ENCODE measurements around the gene SMAD2. TPM values are rescaled to one million over a fixed set of nuclear protein-coding genes. Genes with fewer than 3 reads are reported as not detected.

SMAD2 gene
- total RNA-seq, 2 donors from 2014 or later, result 108 to 114 TPM

- H3K36me3 Mint-ChIP-seq (ENCODE audit: low read depth), result no peaks in the 10 kb centered on the region
- H3K27me3 Mint-ChIP-seq, result peaks cover 4% of the 10 kb centered on the region
- H3K9me3 ChIP-seq (ENCODE audit: control insufficient read depth, low read length, poor library complexity, severe bottlenecking), result no peaks in the 10 kb centered on the region
- H3K27ac Mint-ChIP-seq, result no peak overlapping the region
- DNase-seq (no peak), ATAC-seq (no peak)
- peaks cover 7% of the 10 kb centered on the region for H3K4me1 Mint-ChIP-seq
- no peak overlapping the region for H3K4me3 Mint-ChIP-seq
Observed at GRCh38 chr18:47950511-47950910, 20.1 kb upstream of the SMAD2 start.

DNA sequence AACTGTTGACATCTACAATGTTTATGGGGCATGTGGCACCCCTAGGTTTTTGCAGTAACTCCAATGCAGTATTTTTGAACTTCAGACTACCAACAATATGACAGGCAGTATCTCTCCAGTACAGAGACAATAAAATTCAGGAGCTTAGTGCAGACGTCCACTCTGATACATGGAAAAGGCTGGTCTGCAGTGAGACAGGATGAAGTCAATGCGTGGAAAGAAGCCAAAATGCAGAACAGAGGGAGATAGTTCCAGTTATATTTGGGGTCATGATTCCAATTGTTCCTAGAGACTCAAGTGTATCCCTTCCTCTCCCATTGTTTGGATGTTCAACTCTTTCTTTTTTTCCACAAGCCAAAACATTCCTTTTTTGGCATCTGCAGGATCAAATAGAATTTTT lies 18.7 kb upstream of the SMAD2 start:
- DNase-seq (no peak), ATAC-seq (no peak)
- Mint-ChIP-seq H3K4me1 (peaks cover 7% of the 10 kb centered on the region), H3K36me3 (ENCODE audit: low read depth) (no peaks in the 10 kb centered on the region), H3K4me3 (no peak overlapping the region), H3K27me3 (peaks cover 4% of the 10 kb centered on the region), H3K27ac (no peak overlapping the region)
- no peaks in the 10 kb centered on the region for H3K9me3 ChIP-seq (ENCODE audit: control insufficient read depth, low read length, poor library complexity, severe bottlenecking)

DNA sequence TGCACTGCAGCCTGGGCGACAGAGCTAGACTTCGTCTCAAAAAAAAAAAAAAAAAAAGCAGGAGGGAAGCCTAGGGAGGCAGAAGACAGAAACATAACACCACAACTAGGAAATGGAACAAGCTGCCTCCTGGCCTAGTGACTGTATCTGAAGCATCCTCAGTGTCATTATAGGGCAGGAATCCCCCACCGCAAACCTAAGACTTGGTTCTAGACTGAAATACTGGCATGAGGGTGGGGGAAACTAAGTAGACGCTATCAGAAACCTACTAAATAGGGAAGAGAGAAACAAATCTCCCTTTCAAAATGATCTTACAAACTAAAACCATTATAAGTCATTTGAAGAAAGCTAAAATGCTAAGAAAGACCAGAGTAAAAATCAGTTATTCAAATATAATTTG lies 16.4 kb upstream of the SMAD2 start:
- Mint-ChIP-seq H3K36me3 (ENCODE audit: low read depth) (peaks cover 2% of the 10 kb centered on the region), H3K4me1 (peaks cover under 1% of the 10 kb centered on the region), H3K4me3 (no peak overlapping the region), H3K27ac (no peak overlapping the region), H3K27me3 (peaks cover 12% of the 10 kb centered on the region)
- no peak for DNase-seq
- no peak for ATAC-seq
- no peaks in the 10 kb centered on the region for H3K9me3 ChIP-seq (ENCODE audit: control insufficient read depth, low read length, poor library complexity, severe bottlenecking)

- Mint-ChIP-seq H3K4me3 (no peak overlapping the region), H3K4me1 (no peaks in the 10 kb centered on the region), H3K36me3 (ENCODE audit: low read depth) (peaks cover 2% of the 10 kb centered on the region), H3K27me3 (peaks cover 12% of the 10 kb centered on the region), H3K27ac (no peak overlapping the region)
- DNase-seq, result no peak
- H3K9me3 ChIP-seq (ENCODE audit: control insufficient read depth, low read length, poor library complexity, severe bottlenecking), result no peaks in the 10 kb centered on the region
- no peak for ATAC-seq
Observed at GRCh38 chr18:47944972-47945852, 14.8 kb upstream of the SMAD2 start.

GRCh38 chr18:47936952-47937351 lies 6.5 kb upstream of the SMAD2 start:
- DNase-seq, result no peak
- peaks cover 2% of the 10 kb centered on the region for H3K36me3 Mint-ChIP-seq (ENCODE audit: low read depth)
- H3K4me3 Mint-ChIP-seq, result no peak overlapping the region
- H3K27me3 Mint-ChIP-seq, result no peaks in the 10 kb centered on the region
- no peak for ATAC-seq
- peak overlapping the region; percentile 29 for H3K27ac Mint-ChIP-seq
- H3K9me3 ChIP-seq (ENCODE audit: control insufficient read depth, low read length, poor library complexity, severe bottlenecking), result no peaks in the 10 kb centered on the region
- H3K4me1 Mint-ChIP-seq, result peaks cover 14% of the 10 kb centered on the region

- Mint-ChIP-seq H3K4me3 (no peak overlapping the region), H3K36me3 (ENCODE audit: low read depth) (peaks cover 2% of the 10 kb centered on the region), H3K27ac (no peak overlapping the region), H3K4me1 (peaks cover 19% of the 10 kb centered on the region), H3K27me3 (no peaks in the 10 kb centered on the region)
- no peaks in the 10 kb centered on the region for H3K9me3 ChIP-seq (ENCODE audit: control insufficient read depth, low read length, poor library complexity, severe bottlenecking)
- no peak for ATAC-seq
- no peak for DNase-seq
Observed at GRCh38 chr18:47935321-47936055, 5.0 kb upstream of the SMAD2 start.

DNA sequence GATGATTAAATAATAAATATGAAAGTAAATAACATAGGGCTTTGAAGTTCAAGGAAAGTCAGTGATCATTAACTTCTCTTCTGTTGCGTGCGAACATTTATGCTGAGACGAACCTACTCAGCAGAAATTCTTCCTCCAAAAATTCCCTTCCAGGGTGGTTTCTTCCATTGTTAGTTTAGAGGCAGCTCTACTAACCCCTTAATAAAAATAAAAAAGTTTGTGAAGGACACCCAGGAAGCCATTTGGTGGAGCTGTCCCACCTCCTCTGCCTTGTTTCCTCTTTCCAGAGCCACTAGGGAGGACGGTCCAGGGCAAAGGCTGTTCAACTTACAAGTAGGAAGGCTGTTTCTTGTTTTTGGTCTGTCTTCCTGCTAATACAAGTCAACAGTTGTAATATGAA lies 2.1 kb upstream of the SMAD2 start:
- Mint-ChIP-seq H3K27me3 (no peaks in the 10 kb centered on the region), H3K36me3 (ENCODE audit: low read depth) (peaks cover 2% of the 10 kb centered on the region), H3K4me3 (no peak overlapping the region), H3K4me1 (peaks cover 38% of the 10 kb centered on the region), H3K27ac (peak overlapping the region; percentile 93)
- no peaks in the 10 kb centered on the region for H3K9me3 ChIP-seq (ENCODE audit: control insufficient read depth, low read length, poor library complexity, severe bottlenecking)
- ATAC-seq (no peak), DNase-seq (no peak)

GRCh38 chr18:47932190-47932589 lies 1.7 kb upstream of the SMAD2 start:
- DNase-seq, result no peak
- no peaks in the 10 kb centered on the region for H3K9me3 ChIP-seq (ENCODE audit: control insufficient read depth, low read length, poor library complexity, severe bottlenecking)
- no peaks in the 10 kb centered on the region for H3K27me3 Mint-ChIP-seq
- peaks cover 39% of the 10 kb centered on the region for H3K4me1 Mint-ChIP-seq
- H3K27ac Mint-ChIP-seq, result peak overlapping the region; percentile 93
- no peak for ATAC-seq
- H3K36me3 Mint-ChIP-seq (ENCODE audit: low read depth), result peaks cover 2% of the 10 kb centered on the region
- peak overlapping the region; percentile 82 for H3K4me3 Mint-ChIP-seq

GRCh38 chr18:47931718-47932103 lies 1.3 kb upstream of the SMAD2 start:
- peak; percentile 4 for ATAC-seq

DNA sequence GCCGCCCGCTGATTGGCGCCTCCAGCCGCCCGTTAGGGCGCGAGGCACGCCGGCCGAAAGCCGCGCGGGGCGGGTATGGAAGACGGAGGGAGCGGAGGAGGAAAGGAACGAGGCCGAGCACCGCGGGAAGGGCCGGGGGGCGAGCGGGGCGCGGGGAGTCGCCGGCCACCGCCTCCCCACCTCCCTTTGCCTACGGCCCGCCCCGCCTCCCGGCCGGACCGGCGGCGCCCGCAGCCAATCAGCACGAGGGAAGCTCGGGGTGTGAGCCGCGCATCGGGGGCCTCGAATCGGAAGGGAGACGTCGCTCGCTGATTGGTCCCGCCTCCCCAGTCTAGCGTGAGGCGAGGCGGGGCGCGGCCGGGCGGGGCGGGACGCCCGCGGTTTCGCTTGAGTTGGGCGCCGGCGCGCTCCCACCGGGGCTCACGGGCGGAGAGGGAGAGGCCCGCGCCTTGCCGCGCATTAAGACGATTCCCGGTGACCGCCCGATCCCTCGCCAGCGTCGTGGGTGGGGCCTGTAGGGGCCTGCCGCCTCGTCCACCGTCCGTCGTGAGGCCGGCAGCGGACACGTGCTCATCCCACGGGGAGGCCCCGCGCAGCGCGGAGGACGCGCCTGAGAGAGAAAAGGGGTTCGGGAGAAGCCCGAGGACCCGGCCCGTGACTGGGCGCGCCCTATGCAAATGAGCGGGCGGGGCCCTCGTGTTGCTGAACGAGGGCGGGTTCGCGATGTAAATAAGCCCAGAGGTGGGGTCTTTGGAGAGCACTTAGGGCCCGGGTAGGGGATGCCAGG lies 665 bp upstream of the SMAD2 start:
- H3K36me3 Mint-ChIP-seq (ENCODE audit: low read depth), result no peaks in the 10 kb centered on the region
- H3K27me3 Mint-ChIP-seq, result no peaks in the 10 kb centered on the region
- ATAC-seq (peak; percentile 84), DNase-seq (peak; percentile 92 to 93 (median 93))
- H3K9me3 ChIP-seq (ENCODE audit: control insufficient read depth, low read length, poor library complexity, severe bottlenecking), result no peaks in the 10 kb centered on the region
- H3K4me1 Mint-ChIP-seq, result peaks cover 41% of the 10 kb centered on the region
- H3K4me3 Mint-ChIP-seq, result peak overlapping the region; percentile 82
- peak overlapping the region; percentile 93 for H3K27ac Mint-ChIP-seq

More at GRCh38 chr18:47931718-47932103, 1.3 kb upstream of the SMAD2 start:
- DNase-seq, result peak in 2 of 3 donors; percentile 8 to 16
- Mint-ChIP-seq H3K4me1 (peaks cover 40% of the 10 kb centered on the region), H3K4me3 (peak overlapping the region; percentile 82), H3K27me3 (no peaks in the 10 kb centered on the region), H3K27ac (peak overlapping the region; percentile 93), H3K36me3 (ENCODE audit: low read depth) (no peaks in the 10 kb centered on the region)
- no peaks in the 10 kb centered on the region for H3K9me3 ChIP-seq (ENCODE audit: control insufficient read depth, low read length, poor library complexity, severe bottlenecking)

DNA sequence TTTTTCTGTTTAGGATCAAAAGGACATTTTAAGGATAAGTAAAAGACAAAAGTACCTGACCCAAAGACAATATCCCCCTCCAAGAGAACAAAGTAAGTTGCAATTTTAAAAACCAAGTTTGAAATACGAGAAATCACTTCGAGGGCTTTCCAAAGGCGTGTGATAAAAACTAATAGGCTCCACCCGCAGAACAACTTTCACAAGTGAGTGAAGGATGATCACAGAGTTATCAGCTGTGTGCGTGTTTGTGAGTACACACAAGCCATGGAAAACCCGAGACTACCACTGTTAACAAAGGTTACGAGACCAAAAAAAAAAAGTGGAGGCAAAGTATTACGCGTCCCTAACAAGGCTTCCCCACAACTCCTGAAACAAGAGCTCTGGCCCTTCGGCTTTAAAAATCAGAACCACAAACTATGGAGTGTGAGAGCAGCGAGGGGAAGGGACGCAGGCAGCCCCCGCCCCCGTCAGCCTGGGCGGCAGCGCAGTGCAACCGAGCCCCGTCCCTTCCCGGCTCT lies 719 bp downstream of the SMAD2 start:
- DNase-seq (no peak), ATAC-seq (peak; percentile 0)
- Mint-ChIP-seq H3K27me3 (no peaks in the 10 kb centered on the region), H3K4me3 (peak overlapping the region; percentile 93), H3K27ac (peak overlapping the region; percentile 87), H3K4me1 (peaks cover 48% of the 10 kb centered on the region), H3K36me3 (ENCODE audit: low read depth) (no peaks in the 10 kb centered on the region)
- no peaks in the 10 kb centered on the region for H3K9me3 ChIP-seq (ENCODE audit: control insufficient read depth, low read length, poor library complexity, severe bottlenecking)

- H3K9me3 ChIP-seq (ENCODE audit: control insufficient read depth, low read length, poor library complexity, severe bottlenecking), result no peaks in the 10 kb centered on the region
- peak overlapping the region; percentile 87 for H3K27ac Mint-ChIP-seq
Observed at GRCh38 chr18:47928466-47928865, 2.0 kb downstream of the SMAD2 start.

More at GRCh38 chr18:47928466-47928865, 2.0 kb downstream of the SMAD2 start:
- peak overlapping the region; percentile 93 for H3K4me3 Mint-ChIP-seq
- DNase-seq, result no peak
- H3K4me1 Mint-ChIP-seq, result peaks cover 48% of the 10 kb centered on the region
- no peaks in the 10 kb centered on the region for H3K36me3 Mint-ChIP-seq (ENCODE audit: low read depth)
- H3K27me3 Mint-ChIP-seq, result no peaks in the 10 kb centered on the region
- ATAC-seq, result no peak

All from T-helper 17 cell (primary cell).